ENCODE results near the gene CHST2.

GRCh38 chr3:143170074-143170473, 50.5 kb downstream of the CHST2 start:
- TF ChIP-seq, protein P1, sequence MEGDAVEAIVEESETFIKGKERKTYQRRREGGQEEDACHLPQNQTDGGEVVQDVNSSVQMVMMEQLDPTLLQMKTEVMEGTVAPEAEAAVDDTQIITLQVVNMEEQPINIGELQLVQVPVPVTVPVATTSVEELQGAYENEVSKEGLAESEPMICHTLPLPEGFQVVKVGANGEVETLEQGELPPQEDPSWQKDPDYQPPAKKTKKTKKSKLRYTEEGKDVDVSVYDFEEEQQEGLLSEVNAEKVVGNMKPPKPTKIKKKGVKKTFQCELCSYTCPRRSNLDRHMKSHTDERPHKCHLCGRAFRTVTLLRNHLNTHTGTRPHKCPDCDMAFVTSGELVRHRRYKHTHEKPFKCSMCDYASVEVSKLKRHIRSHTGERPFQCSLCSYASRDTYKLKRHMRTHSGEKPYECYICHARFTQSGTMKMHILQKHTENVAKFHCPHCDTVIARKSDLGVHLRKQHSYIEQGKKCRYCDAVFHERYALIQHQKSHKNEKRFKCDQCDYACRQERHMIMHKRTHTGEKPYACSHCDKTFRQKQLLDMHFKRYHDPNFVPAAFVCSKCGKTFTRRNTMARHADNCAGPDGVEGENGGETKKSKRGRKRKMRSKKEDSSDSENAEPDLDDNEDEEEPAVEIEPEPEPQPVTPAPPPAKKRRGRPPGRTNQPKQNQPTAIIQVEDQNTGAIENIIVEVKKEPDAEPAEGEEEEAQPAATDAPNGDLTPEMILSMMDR (IDR thresholded peaks at IDR 0.05), result no peak
- TF ChIP-seq POLR2AphosphoS5 (IDR thresholded peaks at IDR 0.05), result no peak
